KMS-11 (cell line): ENCODE measurements around the gene MAPK12.

Experiments
- H2AFZ ChIP-seq: fragments of 200-600 bp; sonication (generic); 2 replicates; pipeline ENCODE4 v1.6.1; 2016; ENCODE audit warnings: antibody characterized with exemption, mixed run types, low read depth
- H3K27ac ChIP-seq: fragments of 200-600 bp; sonication (generic); 2 replicates; pipeline ENCODE4 v1.6.1; 2016; ENCODE audit warnings: mild to moderate bottlenecking, mixed run types
- H3K27me3 ChIP-seq: fragments of 200-600 bp; sonication (generic); 2 replicates; pipeline ENCODE4 v1.6.1; 2017; ENCODE audit warnings: mild to moderate bottlenecking, low read depth, mixed run types, moderate library complexity; ENCODE audit not compliant: insufficient read depth
- H3K36me3 ChIP-seq: fragments of 200-600 bp; sonication (generic); 2 replicates; pipeline ENCODE4 v1.6.1; 2017; ENCODE audit warnings: mild to moderate bottlenecking, mixed run types; ENCODE audit not compliant: insufficient read depth
- H3K4me1 ChIP-seq: fragments of 200-600 bp; sonication (generic); 2 replicates; pipeline ENCODE4 v1.6.1; 2016; ENCODE audit warnings: mild to moderate bottlenecking, low read depth, mixed run types; ENCODE audit not compliant: poor library complexity, severe bottlenecking
- H3K4me2 ChIP-seq: fragments of 200-600 bp; sonication (generic); 2 replicates; pipeline ENCODE4 v1.7.0; 2016; ENCODE audit warnings: mild to moderate bottlenecking, mixed run types
- H3K4me3 ChIP-seq: fragments of 200-600 bp; sonication (generic); IDR thresholded peaks from 2 replicates; pipeline ENCODE4 v1.6.1; 2017; ENCODE audit warnings: low read depth, low read length, mixed read lengths; ENCODE audit not compliant: insufficient read depth
- H3K79me2 ChIP-seq: fragments of 200-600 bp; sonication (generic); 2 replicates; pipeline ENCODE4 v1.6.1; 2016; ENCODE audit warnings: low read depth, mixed run types; ENCODE audit not compliant: insufficient read depth
- H3K9ac ChIP-seq: fragments of 200-600 bp; sonication (generic); 2 replicates; pipeline ENCODE4 v1.6.1; 2016; ENCODE audit warnings: mild to moderate bottlenecking, mixed run types
- H4K20me1 ChIP-seq: fragments of 200-600 bp; sonication (generic); 2 replicates; pipeline ENCODE4 v1.6.1; 2016; ENCODE audit warnings: mild to moderate bottlenecking, mixed run types; ENCODE audit not compliant: insufficient read depth
- CTCF ChIP-seq: fragments of 200-600 bp; sonication (generic); conservative IDR thresholded peaks from 2 replicates; pipeline ENCODE4 v1.6.1; 2017; ENCODE audit warnings: low read depth, mild to moderate bottlenecking, antibody characterized with exemption, low read length, moderate library complexity, mixed read lengths

Gene MAPK12

GRCh38 chr22:50300620-50301257 lies 39.3 kb upstream of the MAPK12 start:
- no peak for TF ChIP-seq CTCF
- H3K27me3 ChIP-seq = no peaks in the 10 kb centered on the region
- no peaks in the 10 kb centered on the region for H3K79me2 ChIP-seq
- no peak overlapping the region for H3K4me2 ChIP-seq
- H2AFZ ChIP-seq = no peak overlapping the region
- H3K4me1 ChIP-seq = no peaks in the 10 kb centered on the region
- H3K9ac ChIP-seq = no peak overlapping the region
- no peak overlapping the region for H3K4me3 ChIP-seq
- H3K36me3 ChIP-seq = no peaks in the 10 kb centered on the region
- H3K27ac ChIP-seq = no peak overlapping the region
- no peaks in the 10 kb centered on the region for H4K20me1 ChIP-seq

GRCh38 chr22:50299785-50300619 lies 38.5 kb upstream of the MAPK12 start:
- Histone ChIP-seq H3K27ac (no peak overlapping the region), H3K9ac (no peak overlapping the region)

GRCh38 chr22:50298937-50299784 lies 37.7 kb upstream of the MAPK12 start:
- Histone ChIP-seq H3K27ac (no peak overlapping the region), H3K4me1 (no peaks in the 10 kb centered on the region), H3K79me2 (no peaks in the 10 kb centered on the region), H3K36me3 (no peaks in the 10 kb centered on the region), H3K27me3 (no peaks in the 10 kb centered on the region), H2AFZ (no peak overlapping the region), H4K20me1 (no peaks in the 10 kb centered on the region), H3K9ac (no peak overlapping the region), H3K4me2 (no peak overlapping the region), H3K4me3 (no peak overlapping the region)
- no peak for TF ChIP-seq CTCF

More at GRCh38 chr22:50299785-50300619, 38.5 kb upstream of the MAPK12 start:
- no peaks in the 10 kb centered on the region for H3K79me2 ChIP-seq
- no peak overlapping the region for H3K4me2 ChIP-seq
- no peaks in the 10 kb centered on the region for H4K20me1 ChIP-seq
- no peaks in the 10 kb centered on the region for H3K27me3 ChIP-seq
- no peaks in the 10 kb centered on the region for H3K4me1 ChIP-seq
- no peaks in the 10 kb centered on the region for H3K36me3 ChIP-seq
- no peak overlapping the region for H2AFZ ChIP-seq
- no peak for TF ChIP-seq CTCF
- H3K4me3 ChIP-seq = no peak overlapping the region

GRCh38 chr22:50298266-50298637 lies 36.8 kb upstream of the MAPK12 start:
- Histone ChIP-seq H3K27ac (no peak overlapping the region), H3K36me3 (no peaks in the 10 kb centered on the region), H3K4me1 (no peaks in the 10 kb centered on the region), H4K20me1 (no peaks in the 10 kb centered on the region), H3K9ac (no peak overlapping the region), H3K4me2 (no peak overlapping the region), H3K27me3 (no peaks in the 10 kb centered on the region), H3K79me2 (no peaks in the 10 kb centered on the region), H2AFZ (no peak overlapping the region), H3K4me3 (no peak overlapping the region)
- no peak for TF ChIP-seq CTCF
